ENCODE measurements around the gene NEMF.

Gene NEMF

GRCh38 chr14:49769171-49769570 lies 83.4 kb downstream of the NEMF start:
- no peak for TF ChIP-seq CTCF (IDR thresholded peaks at IDR 0.05; ENCODE audit: extremely low read depth, missing control alignments)
- DNase-seq (ENCODE audit: low spot score), result no peak

GRCh38 chr14:49768301-49769121 lies 84.1 kb downstream of the NEMF start:
- DNase-seq (ENCODE audit: low spot score), result peak; percentile 66
- TF ChIP-seq CTCF (IDR thresholded peaks at IDR 0.05; ENCODE audit: extremely low read depth, missing control alignments), result no peak

GRCh38 chr14:49767571-49768300 lies 84.9 kb downstream of the NEMF start, which contains the start of gene KLHDC2:
KLHDC2 (plus strand) TSS chr14:49768153; CDS start chr14:49768469, 316 bp downstream.
- DNase-seq (ENCODE audit: low spot score), result peak; percentile 94

GRCh38 chr14:49767270-49767570 lies 85.4 kb downstream of the NEMF start:
- TF ChIP-seq CTCF (IDR thresholded peaks at IDR 0.05; ENCODE audit: extremely low read depth, missing control alignments), result no peak
- DNase-seq (ENCODE audit: low spot score), result no peak

More at GRCh38 chr14:49767571-49768300, 84.9 kb downstream of the NEMF start, which contains the start of gene KLHDC2:
- peak; percentile 60 for TF ChIP-seq CTCF (IDR thresholded peaks at IDR 0.05; ENCODE audit: extremely low read depth, missing control alignments)

- TF ChIP-seq CTCF (IDR thresholded peaks at IDR 0.05; ENCODE audit: extremely low read depth, missing control alignments), result no peak
- DNase-seq (ENCODE audit: low spot score), result no peak
Measured at GRCh38 chr14:49766839-49767238, 85.7 kb downstream of the NEMF start.

GRCh38 chr14:49761839-49762551 lies 90.6 kb downstream of the NEMF start:
- no peak for TF ChIP-seq CTCF (IDR thresholded peaks at IDR 0.05; ENCODE audit: extremely low read depth, missing control alignments)
- DNase-seq (ENCODE audit: low spot score), result no peak

- TF ChIP-seq CTCF (IDR thresholded peaks at IDR 0.05; ENCODE audit: extremely low read depth, missing control alignments), result no peak
- DNase-seq (ENCODE audit: low spot score), result no peak
Measured at GRCh38 chr14:49755378-49755777, 97.2 kb downstream of the NEMF start.
